Mesenchymal stem cell (in vitro differentiated cells and primary cell): Measurements from ENCODE around the gene CHD1.

ENCODE experiments used
- DNase-seq: peaks from one replicate; pipeline ENCODE4 v3.0.0-alpha.2; 2013
- H2AFZ ChIP-seq: one replicate; pipeline ENCODE4 v1.6.1; 2013; ENCODE audit warnings: low read depth, mild to moderate bottlenecking, control low read depth, inconsistent platforms, low read length, moderate library complexity
- H2AK5ac ChIP-seq: 2 replicates; pipeline ENCODE4 v1.6.1; 2013; ENCODE audit warnings: low read length, moderate library complexity, mild to moderate bottlenecking, inconsistent platforms; ENCODE audit not compliant: severe bottlenecking
- H2BK120ac ChIP-seq: one replicate; pipeline ENCODE4 v1.6.1; 2013; ENCODE audit warnings: low read depth, mild to moderate bottlenecking, inconsistent platforms, low read length, moderate library complexity
- H2BK12ac ChIP-seq, 2 experiments: one replicate each; pipeline ENCODE4 v1.6.1; 2013; ENCODE audit warnings: inconsistent platforms in 2 of 2, low read length in 2 of 2, mild to moderate bottlenecking in 2 of 2, moderate library complexity in 2 of 2, control low read depth in 1 of 2
- H2BK15ac ChIP-seq: one replicate; pipeline ENCODE4 v1.6.1; 2013; ENCODE audit warnings: mild to moderate bottlenecking, low read depth, inconsistent platforms; ENCODE audit not compliant: poor library complexity, severe bottlenecking
- H2BK5ac ChIP-seq: 2 replicates; pipeline ENCODE4 v1.6.1; 2013; ENCODE audit warnings: low read depth, mild to moderate bottlenecking, low read length, control low read depth, inconsistent platforms; ENCODE audit not compliant: poor library complexity, severe bottlenecking
- H3K14ac ChIP-seq, 2 experiments: one replicate each; pipeline ENCODE4 v1.6.1; 2013; ENCODE audit warnings: inconsistent platforms in 2 of 2, low read length in 2 of 2, control low read depth in 1 of 2, mild to moderate bottlenecking in 1 of 2, moderate library complexity in 1 of 2
- H3K18ac ChIP-seq, 2 experiments: one replicate each; pipeline ENCODE4 v1.6.1; 2013; ENCODE audit warnings: inconsistent platforms in 2 of 2, low read length in 2 of 2, control low read depth in 1 of 2, low read depth in 1 of 2, mild to moderate bottlenecking in 1 of 2
- H3K23ac ChIP-seq, 2 experiments: one replicate each; pipeline ENCODE4 v1.6.1; 2013; ENCODE audit warnings: inconsistent platforms in 2 of 2, low read length in 2 of 2, mild to moderate bottlenecking in 2 of 2, moderate library complexity in 2 of 2, control low read depth in 1 of 2
- H3K27ac ChIP-seq: 2 replicates; pipeline ENCODE4 v1.5.1; 2013; ENCODE audit warnings: mild to moderate bottlenecking, moderate library complexity, low read length, control low read depth, inconsistent platforms; ENCODE audit not compliant: poor library complexity, severe bottlenecking
- H3K27me3 ChIP-seq, 2 experiments: 2 replicates each; pipeline versions ENCODE4 v1.6.1 to v1.7.0; 2013; ENCODE audit warnings: low read length in 2 of 2, mild to moderate bottlenecking in 2 of 2, moderate library complexity in 2 of 2, control low read depth in 1 of 2, inconsistent platforms in 1 of 2; ENCODE audit not compliant: control insufficient read depth in 1 of 2, insufficient read depth in 1 of 2
- H3K36me3 ChIP-seq, 2 experiments: 2 replicates each; pipeline versions ENCODE4 v1.6.1 to v1.7.0; 2013; ENCODE audit warnings: low read length in 2 of 2, control low read depth in 1 of 2, inconsistent platforms in 1 of 2, low read depth in 1 of 2, mild to moderate bottlenecking in 1 of 2; ENCODE audit not compliant: insufficient read depth in 2 of 2, control insufficient read depth in 1 of 2
- H3K4ac ChIP-seq, 2 experiments: one replicate each; pipeline ENCODE4 v1.6.1; 2013; ENCODE audit warnings: inconsistent platforms in 2 of 2, low read length in 2 of 2, mild to moderate bottlenecking in 2 of 2, moderate library complexity in 2 of 2, control low read depth in 1 of 2, low read depth in 1 of 2
- H3K4me1 ChIP-seq: 2 replicates; pipeline ENCODE4 v1.6.1; 2013; ENCODE audit warnings: low read depth, low read length, control low read depth; ENCODE audit not compliant: control insufficient read depth, insufficient read depth
- H3K4me2 ChIP-seq: 2 replicates; pipeline ENCODE4 v1.6.1; 2013; ENCODE audit warnings: low read length, mild to moderate bottlenecking, inconsistent platforms; ENCODE audit not compliant: poor library complexity, severe bottlenecking
- H3K4me3 ChIP-seq, 2 experiments: 2 replicates each; pipeline versions ENCODE4 v1.5.1 to v1.7.0; 2013; ENCODE audit warnings: low read length in 2 of 2, mild to moderate bottlenecking in 2 of 2, control low read depth in 1 of 2, low read depth in 1 of 2; ENCODE audit not compliant: insufficient read depth in 1 of 2
- H3K79me1 ChIP-seq: replicated peaks from 2 replicates; pipeline ENCODE4 v1.6.1; 2013; ENCODE audit warnings: mild to moderate bottlenecking, control low read depth, low read length, inconsistent platforms; ENCODE audit not compliant: poor library complexity, severe bottlenecking
- H3K9ac ChIP-seq: 2 replicates; pipeline ENCODE4 v1.7.0; 2013; ENCODE audit warnings: mild to moderate bottlenecking, low read length, moderate library complexity
- H3K9me3 ChIP-seq: 2 replicates; pipeline ENCODE4 v1.7.0; 2013; ENCODE audit warnings: mild to moderate bottlenecking, low read length; ENCODE audit not compliant: control insufficient read depth
- H4K8ac ChIP-seq: one replicate; pipeline ENCODE4 v1.6.1; 2013; ENCODE audit warnings: inconsistent platforms, mild to moderate bottlenecking, low read length, moderate library complexity
- H4K91ac ChIP-seq: one replicate; pipeline ENCODE4 v1.6.1; 2013; ENCODE audit warnings: mild to moderate bottlenecking, low read length, inconsistent platforms
- WGBS: methylation state at CpG from one replicate; pipeline ENCODE4 v1.1.7; 2013; ENCODE audit warnings: mixed read lengths; 5-methylcytosine and 5-hydroxymethylcytosine counted together

CHD1 gene

GRCh38 chr5:98880598-98880997 is 48.2 kb downstream of the CHD1 start:
- H4K91ac ChIP-seq = no peak overlapping the region

GRCh38 chr5:98880151-98880550 is 48.7 kb downstream of the CHD1 start:
- H3K36me3 ChIP-seq = peaks cover 16 to 93% of the 10 kb centered on the region in 2 experiments
- no peak overlapping the region for H4K91ac ChIP-seq
- no peaks in the 10 kb centered on the region for H3K27me3 ChIP-seq
- no peak overlapping the region for H3K23ac ChIP-seq
- H2AFZ ChIP-seq = no peak overlapping the region
- no CpG with 5 or more reads among the region's 3 CpGs for WGBS
- no peak overlapping the region for H2AK5ac ChIP-seq
- no peak overlapping the region for H3K4me2 ChIP-seq
- H4K8ac ChIP-seq = no peak overlapping the region
- peaks cover 1% of the 10 kb centered on the region for H3K4me1 ChIP-seq
- H3K4ac ChIP-seq = no peak overlapping the region
- no peak overlapping the region for H3K9ac ChIP-seq
- H2BK12ac ChIP-seq = no peak overlapping the region
- H3K4me3 ChIP-seq = no peak overlapping the region
- no peak overlapping the region for H3K14ac ChIP-seq
- H3K9me3 ChIP-seq = no peaks in the 10 kb centered on the region
- no peak overlapping the region for H2BK15ac ChIP-seq
- H2BK120ac ChIP-seq = no peak overlapping the region
- no peak overlapping the region for H3K18ac ChIP-seq
- DNase-seq = no peak
- H3K27ac ChIP-seq = no peak overlapping the region
- H3K79me1 ChIP-seq = peaks cover 9% of the 10 kb centered on the region
- H2BK5ac ChIP-seq = no peak overlapping the region

More at GRCh38 chr5:98880598-98880997, 48.2 kb downstream of the CHD1 start:
- Histone ChIP-seq H3K14ac (no peak overlapping the region), H3K4me3 (no peak overlapping the region), H2BK5ac (no peak overlapping the region), H2BK15ac (no peak overlapping the region), H3K4me1 (peaks cover 1% of the 10 kb centered on the region), H3K27ac (no peak overlapping the region), H3K18ac (no peak overlapping the region), H3K4ac (no peak overlapping the region), H3K9ac (no peak overlapping the region), H4K8ac (no peak overlapping the region), H2BK12ac (no peak overlapping the region), H3K23ac (no peak overlapping the region), H3K9me3 (no peaks in the 10 kb centered on the region), H2BK120ac (no peak overlapping the region), H3K27me3 (no peaks in the 10 kb centered on the region), H3K4me2 (no peak overlapping the region), H2AK5ac (no peak overlapping the region), H2AFZ (no peak overlapping the region), H3K79me1 (peaks cover 9% of the 10 kb centered on the region), H3K36me3 (peaks cover 17 to 92% of the 10 kb centered on the region in 2 experiments)
- DNase-seq = no peak

- H2AK5ac ChIP-seq = no peak overlapping the region
- no peak overlapping the region for H3K9ac ChIP-seq
- H4K91ac ChIP-seq = no peak overlapping the region
- H3K18ac ChIP-seq = no peak overlapping the region
- no peak overlapping the region for H3K27ac ChIP-seq
- no peak overlapping the region for H3K4me3 ChIP-seq
- no peak overlapping the region for H3K4me2 ChIP-seq
- no peak overlapping the region for H3K23ac ChIP-seq
- no peak overlapping the region for H3K14ac ChIP-seq
- WGBS = no CpG with 5 or more reads among the region's 2 CpGs
- H2BK15ac ChIP-seq = no peak overlapping the region
- no peak overlapping the region for H2BK12ac ChIP-seq
- no peak overlapping the region for H2BK5ac ChIP-seq
- H3K9me3 ChIP-seq = no peaks in the 10 kb centered on the region
- H3K4me1 ChIP-seq = peaks cover 4% of the 10 kb centered on the region
- H3K27me3 ChIP-seq = no peaks in the 10 kb centered on the region
- peaks cover 9% of the 10 kb centered on the region for H3K79me1 ChIP-seq
- H4K8ac ChIP-seq = no peak overlapping the region
- no peak overlapping the region for H2AFZ ChIP-seq
- no peak for DNase-seq
- H2BK120ac ChIP-seq = no peak overlapping the region
- H3K36me3 ChIP-seq = peaks cover 17 to 95% of the 10 kb centered on the region in 2 experiments
- H3K4ac ChIP-seq = no peak overlapping the region
Observed at GRCh38 chr5:98877600-98877999, 51.2 kb downstream of the CHD1 start.

GRCh38 chr5:98872674-98873073 is 56.1 kb downstream of the CHD1 start:
- H4K91ac ChIP-seq = no peak overlapping the region
- H3K9me3 ChIP-seq = no peaks in the 10 kb centered on the region
- no peak overlapping the region for H3K4ac ChIP-seq
- no peak overlapping the region for H2BK15ac ChIP-seq
- H4K8ac ChIP-seq = no peak overlapping the region
- H3K18ac ChIP-seq = no peak overlapping the region
- WGBS = 69% methylated on average over 3 of the region's 4 CpGs
- DNase-seq = peak; percentile 47
- no peak overlapping the region for H3K23ac ChIP-seq
- no peak overlapping the region for H2BK12ac ChIP-seq
- H2BK5ac ChIP-seq = no peak overlapping the region
- no peak overlapping the region for H2BK120ac ChIP-seq
- H2AFZ ChIP-seq = no peak overlapping the region
- peaks cover 7% of the 10 kb centered on the region for H3K79me1 ChIP-seq
- H3K14ac ChIP-seq = no peak overlapping the region
- H3K4me2 ChIP-seq = no peak overlapping the region
- peaks cover 13 to 96% of the 10 kb centered on the region in 2 experiments for H3K36me3 ChIP-seq
- no peak overlapping the region for H2AK5ac ChIP-seq
- H3K9ac ChIP-seq = no peak overlapping the region
- H3K4me3 ChIP-seq = no peak overlapping the region
- no peak overlapping the region for H3K27ac ChIP-seq
- peaks cover 2% of the 10 kb centered on the region for H3K4me1 ChIP-seq
- H3K27me3 ChIP-seq = no peaks in the 10 kb centered on the region
